A549 (cell line): ENCODE results near the gene ELOVL2. TPM values are rescaled to one million over a fixed set of nuclear protein-coding genes. Genes with fewer than 3 reads are reported as not detected.

ENCODE experiments used
- polyA plus RNA-seq, 4 experiments: library from polyadenylated mRNA; depleted of rRNA in 3 of 4; stranded (reverse); fragments of >200 nt; fragmentation: RNase III in 1 of 4; extraction: RNeasy Plus Mini Kit Qiagen cat#74134 plus additional on column Dnase treatment in 1 of 4; gene quantifications; 2 replicates in 3 of 4; 3 replicates in 1 of 4; pipeline ENCODE4 v1.2.3, GENCODE V29; 2011 to 2017

ELOVL2 gene
- polyA plus RNA-seq, 2 of the 4 experiments (the other 2 are of a cell fraction): 12.4 to 15.5 TPM

Other genes starting within 250 kb of the ELOVL2 start
- 0.05 TPM in 2 replicates for gene MAK, start 205.8 kb downstream of the ELOVL2 start, polyA plus RNA-seq (2011; rRNA removed)
- 0.07 to 0.09 TPM (median 0.07 TPM) in 3 replicates for gene MAK, start 205.8 kb downstream of the ELOVL2 start, polyA plus RNA-seq (2017; fragmentation: RNase III; extraction: RNeasy Plus Mini Kit Qiagen cat#74134 plus additional on column Dnase treatment)
- 0.03 TPM in 1 of 2 replicates, not detected in the other for gene GCM2, start 162.3 kb downstream of the ELOVL2 start, polyA plus RNA-seq (2011; rRNA removed)
- gene GCM2, start 162.3 kb downstream of the ELOVL2 start, polyA plus RNA-seq (2017; fragmentation: RNase III; extraction: RNeasy Plus Mini Kit Qiagen cat#74134 plus additional on column Dnase treatment): not detected in 3 replicates
- 11.3 and 13.5 TPM in 2 replicates for gene SYCP2L, start 157.3 kb downstream of the ELOVL2 start, polyA plus RNA-seq (2011; rRNA removed)
- 2.2 to 2.6 TPM (median 2.4 TPM) in 3 replicates for gene SYCP2L, start 157.3 kb downstream of the ELOVL2 start, polyA plus RNA-seq (2017; fragmentation: RNase III; extraction: RNeasy Plus Mini Kit Qiagen cat#74134 plus additional on column Dnase treatment)
- 11.3 and 12.7 TPM in 2 replicates for gene SMIM13, start 49.5 kb upstream of the ELOVL2 start, polyA plus RNA-seq (2011; rRNA removed)
- gene SMIM13, start 49.5 kb upstream of the ELOVL2 start, polyA plus RNA-seq (2017; fragmentation: RNase III; extraction: RNeasy Plus Mini Kit Qiagen cat#74134 plus additional on column Dnase treatment): 12.5 to 12.8 TPM (median 12.7 TPM) in 3 replicates
- gene ERVFRD-1, start 67.4 kb upstream of the ELOVL2 start, polyA plus RNA-seq (2011; rRNA removed): not detected in 2 replicates
- gene ERVFRD-1, start 67.4 kb upstream of the ELOVL2 start, polyA plus RNA-seq (2017; fragmentation: RNase III; extraction: RNeasy Plus Mini Kit Qiagen cat#74134 plus additional on column Dnase treatment): not detected in 3 replicates
- gene NEDD9, start 188.4 kb upstream of the ELOVL2 start, polyA plus RNA-seq (2011; rRNA removed): 79.6 and 82.5 TPM in 2 replicates
- gene NEDD9, start 188.4 kb upstream of the ELOVL2 start, polyA plus RNA-seq (2017; fragmentation: RNase III; extraction: RNeasy Plus Mini Kit Qiagen cat#74134 plus additional on column Dnase treatment): 43.6 to 47.9 TPM (median 46.7 TPM) in 3 replicates